ENCODE data around the gene PSMC3. TPM values are rescaled to one million over a fixed set of nuclear protein-coding genes. Genes with fewer than 3 reads are reported as not detected.

PSMC3 gene
- total RNA-seq, 1 donor from 2014 or later: 169 TPM

DNA sequence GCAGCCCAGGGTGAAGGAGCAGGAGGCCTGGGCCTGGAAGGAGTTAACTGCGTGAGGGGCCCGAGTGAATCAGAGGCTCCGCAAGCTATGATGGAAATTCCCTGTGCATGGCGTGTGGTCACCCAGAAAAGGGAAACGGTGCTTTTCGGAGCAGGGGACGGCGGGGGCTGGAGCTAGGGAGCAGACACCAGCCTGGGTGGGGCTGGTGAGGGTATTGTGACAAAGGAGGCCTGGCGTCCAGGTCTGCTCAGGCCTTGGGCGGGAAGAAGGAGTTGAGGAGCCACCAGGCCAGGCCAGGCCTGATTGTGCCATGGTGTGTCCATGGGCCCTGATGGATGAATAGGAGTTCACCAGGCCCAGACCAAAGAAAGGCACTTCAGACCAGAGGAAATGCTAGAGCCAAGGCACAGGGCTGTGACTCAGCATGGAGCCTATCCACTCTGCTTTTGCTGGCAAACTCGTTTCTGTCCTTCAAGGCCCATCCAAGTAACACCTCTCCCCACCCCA is 35.1 kb downstream of the PSMC3 start:
- H3K4me3 ChIP-seq (ENCODE audit: low read depth, low read length): no peak overlapping the region
- TF ChIP-seq, protein P1, sequence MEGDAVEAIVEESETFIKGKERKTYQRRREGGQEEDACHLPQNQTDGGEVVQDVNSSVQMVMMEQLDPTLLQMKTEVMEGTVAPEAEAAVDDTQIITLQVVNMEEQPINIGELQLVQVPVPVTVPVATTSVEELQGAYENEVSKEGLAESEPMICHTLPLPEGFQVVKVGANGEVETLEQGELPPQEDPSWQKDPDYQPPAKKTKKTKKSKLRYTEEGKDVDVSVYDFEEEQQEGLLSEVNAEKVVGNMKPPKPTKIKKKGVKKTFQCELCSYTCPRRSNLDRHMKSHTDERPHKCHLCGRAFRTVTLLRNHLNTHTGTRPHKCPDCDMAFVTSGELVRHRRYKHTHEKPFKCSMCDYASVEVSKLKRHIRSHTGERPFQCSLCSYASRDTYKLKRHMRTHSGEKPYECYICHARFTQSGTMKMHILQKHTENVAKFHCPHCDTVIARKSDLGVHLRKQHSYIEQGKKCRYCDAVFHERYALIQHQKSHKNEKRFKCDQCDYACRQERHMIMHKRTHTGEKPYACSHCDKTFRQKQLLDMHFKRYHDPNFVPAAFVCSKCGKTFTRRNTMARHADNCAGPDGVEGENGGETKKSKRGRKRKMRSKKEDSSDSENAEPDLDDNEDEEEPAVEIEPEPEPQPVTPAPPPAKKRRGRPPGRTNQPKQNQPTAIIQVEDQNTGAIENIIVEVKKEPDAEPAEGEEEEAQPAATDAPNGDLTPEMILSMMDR (conservative IDR thresholded peaks at IDR 0.05; ENCODE audit: low read depth, low read length): no peak
- no peak for DNase-seq (ENCODE audit: low read depth)

DNA sequence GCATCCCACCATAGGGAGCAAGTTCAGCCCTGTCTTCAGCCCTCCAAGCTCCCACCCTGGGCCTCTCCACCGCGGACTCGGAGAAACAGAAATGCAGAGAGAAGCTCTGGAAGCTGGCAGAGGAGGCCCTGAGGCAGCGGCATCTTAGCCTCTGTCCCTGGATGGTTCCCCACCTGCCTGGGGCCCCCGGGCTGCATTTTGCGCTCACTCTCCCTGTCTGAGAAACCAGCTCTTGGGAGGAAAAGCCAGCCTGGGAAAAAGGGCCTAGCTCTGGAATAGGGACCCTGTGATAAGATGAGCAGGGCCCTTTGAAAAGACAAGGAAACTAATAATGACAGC is 35.8 kb downstream of the PSMC3 start:
- no peak overlapping the region for H3K4me3 ChIP-seq (ENCODE audit: low read depth, low read length)
- no peak for DNase-seq (ENCODE audit: low read depth)
- TF ChIP-seq, protein P1 (conservative IDR thresholded peaks at IDR 0.05; ENCODE audit: low read depth, low read length): no peak

- no peak for DNase-seq (ENCODE audit: low read depth)
- TF ChIP-seq, protein P1 (conservative IDR thresholded peaks at IDR 0.05; ENCODE audit: low read depth, low read length): no peak
- H3K4me3 ChIP-seq (ENCODE audit: low read depth, low read length): no peak overlapping the region
Measured at GRCh38 chr11:47389577-47390421, 36.4 kb downstream of the PSMC3 start.

DNA sequence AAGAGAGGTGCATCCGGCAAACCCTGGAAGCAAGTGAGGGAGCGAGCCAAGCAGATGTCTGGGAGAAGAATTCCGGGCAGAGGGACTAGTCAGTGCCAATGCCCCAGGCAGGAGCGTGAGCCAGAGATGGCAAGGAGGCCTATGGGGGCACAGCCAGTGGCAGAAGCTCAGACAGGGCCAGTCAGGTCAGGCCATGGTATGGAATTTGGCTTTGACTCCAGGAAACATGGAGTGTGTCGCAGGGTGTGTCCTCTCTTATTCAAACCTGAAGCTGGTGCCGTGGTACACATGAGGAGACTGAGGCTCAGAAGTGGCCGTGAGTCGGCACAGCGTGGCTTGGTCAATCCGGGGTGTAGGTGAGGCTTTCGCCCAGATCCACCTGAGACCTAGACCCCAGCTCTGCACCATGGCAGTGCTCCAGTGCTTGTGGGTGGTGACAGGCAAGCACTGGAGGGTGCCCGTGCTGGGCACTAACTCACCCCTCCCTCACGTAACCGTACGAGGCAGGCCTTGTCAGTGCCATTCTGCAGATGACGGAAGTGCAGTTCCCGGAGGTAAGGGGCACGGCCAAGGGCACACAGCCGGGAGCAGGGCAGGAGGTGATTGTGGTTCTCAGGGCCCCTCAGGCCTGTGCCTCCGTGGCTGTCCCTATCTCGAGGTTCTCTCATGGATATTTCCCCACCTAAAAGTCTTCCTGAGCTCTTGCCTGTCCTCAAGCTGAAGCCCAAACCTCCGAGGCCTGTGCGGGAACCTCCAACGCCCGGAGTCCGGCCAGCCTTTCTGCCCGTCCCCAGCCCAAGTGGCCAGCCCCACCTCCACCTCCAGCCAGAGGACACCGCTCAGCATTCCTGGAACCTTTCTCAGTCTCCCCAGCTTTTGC is 37.3 kb downstream of the PSMC3 start:
- TF ChIP-seq, protein P1 (conservative IDR thresholded peaks at IDR 0.05; ENCODE audit: low read depth, low read length): no peak
- DNase-seq (ENCODE audit: low read depth): no peak
- H3K4me3 ChIP-seq (ENCODE audit: low read depth, low read length): no peak overlapping the region

GRCh38 chr11:47387944-47388696 is 38.1 kb downstream of the PSMC3 start:
- H3K4me3 ChIP-seq (ENCODE audit: low read depth, low read length): no peak overlapping the region
- DNase-seq (ENCODE audit: low read depth): no peak
- TF ChIP-seq, protein P1 (conservative IDR thresholded peaks at IDR 0.05; ENCODE audit: low read depth, low read length): no peak

DNA sequence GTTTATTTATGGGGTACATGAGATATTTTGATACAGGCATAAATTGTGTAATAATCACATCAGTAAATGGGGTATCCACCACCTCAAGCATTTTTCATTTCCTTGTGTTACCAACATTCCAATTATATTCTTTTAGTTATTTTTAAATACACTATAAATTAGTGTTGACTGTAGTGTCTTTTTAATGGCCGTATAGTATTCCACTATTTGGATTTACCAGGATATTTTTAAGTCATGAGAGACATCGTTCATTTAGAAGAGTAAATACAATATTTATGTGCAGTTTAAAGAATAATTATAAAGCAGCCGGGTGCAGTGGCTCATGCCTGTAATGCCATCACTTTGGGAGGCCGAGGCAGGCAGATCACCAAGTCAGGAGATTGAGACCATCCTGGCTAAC is 41.7 kb downstream of the PSMC3 start:
- DNase-seq (ENCODE audit: low read depth): no peak
- TF ChIP-seq, protein P1 (conservative IDR thresholded peaks at IDR 0.05; ENCODE audit: low read depth, low read length): no peak
- no peak overlapping the region for H3K4me3 ChIP-seq (ENCODE audit: low read depth, low read length)
